ENCODE data around the gene FRMD4A.

FRMD4A gene

GRCh38 chr10:14191407-14191806 lies 139.3 kb downstream of the FRMD4A start:
- DNase-seq (ENCODE audit: low read depth, low spot score): no peak

- no peak for DNase-seq (ENCODE audit: low read depth, low spot score)
These were observed 140.0 kb downstream of the FRMD4A start for GRCh38 chr10:14190702-14191101.

GRCh38 chr10:14186245-14186644 lies 144.5 kb downstream of the FRMD4A start:
- peak; percentile 57 for DNase-seq (ENCODE audit: low read depth, low spot score)

- DNase-seq (ENCODE audit: low read depth, low spot score): peak; percentile 94
These were observed 145.2 kb downstream of the FRMD4A start for GRCh38 chr10:14185316-14186045.

- peak; percentile 72 for DNase-seq (ENCODE audit: low read depth, low spot score)
These were observed 145.8 kb downstream of the FRMD4A start for GRCh38 chr10:14184841-14185315.

GRCh38 chr10:14182781-14183180 lies 147.9 kb downstream of the FRMD4A start:
- DNase-seq (ENCODE audit: low read depth, low spot score): no peak

GRCh38 chr10:14181567-14181936 lies 149.2 kb downstream of the FRMD4A start:
- no peak for DNase-seq (ENCODE audit: low read depth, low spot score)

GRCh38 chr10:14180911-14181566 lies 149.7 kb downstream of the FRMD4A start:
- DNase-seq (ENCODE audit: low read depth, low spot score): no peak

- DNase-seq (ENCODE audit: low read depth, low spot score): no peak
These were observed 151.5 kb downstream of the FRMD4A start for GRCh38 chr10:14179251-14179650.

GRCh38 chr10:14173706-14174594 lies 156.8 kb downstream of the FRMD4A start:
- peak; percentile 69 for DNase-seq (ENCODE audit: low read depth, low spot score)

- no peak for DNase-seq (ENCODE audit: low read depth, low spot score)
These were observed 157.4 kb downstream of the FRMD4A start for GRCh38 chr10:14173391-14173705.

GRCh38 chr10:14172336-14172950 lies 158.3 kb downstream of the FRMD4A start:
- DNase-seq (ENCODE audit: low read depth, low spot score): no peak

- no peak for DNase-seq (ENCODE audit: low read depth, low spot score)
These were observed 159.4 kb downstream of the FRMD4A start for GRCh38 chr10:14171336-14171735.

GRCh38 chr10:14163377-14164086 lies 167.2 kb downstream of the FRMD4A start:
- peak; percentile 35 for DNase-seq (ENCODE audit: low read depth, low spot score)

- peak; percentile 20 for DNase-seq (ENCODE audit: low read depth, low spot score)
These were observed 167.9 kb downstream of the FRMD4A start for GRCh38 chr10:14162629-14163344.

GRCh38 chr10:14162061-14162460 lies 168.7 kb downstream of the FRMD4A start:
- DNase-seq (ENCODE audit: low read depth, low spot score): no peak

GRCh38 chr10:14160299-14160698 lies 170.4 kb downstream of the FRMD4A start:
- no peak for DNase-seq (ENCODE audit: low read depth, low spot score)

GRCh38 chr10:14158575-14158974 lies 172.1 kb downstream of the FRMD4A start:
- no peak for DNase-seq (ENCODE audit: low read depth, low spot score)

- no peak for DNase-seq (ENCODE audit: low read depth, low spot score)
These were observed 174.6 kb downstream of the FRMD4A start for GRCh38 chr10:14156104-14156503.

GRCh38 chr10:14153570-14154055 lies 177.1 kb downstream of the FRMD4A start:
- DNase-seq (ENCODE audit: low read depth, low spot score): no peak

Measured in astrocyte of the hippocampus (primary cell).